Uterus (tissue), 4 donors: ENCODE measurements around the gene MRPS7. TPM values are rescaled to one million over a fixed set of nuclear protein-coding genes. Genes with fewer than 3 reads are reported as not detected.
A peak's percentile ranks its signal among the peaks of the same experiment; 100 is the strongest.
"Not testable (repeated sequence)": the region's sequence is repeated elsewhere in the genome, so short reads cannot be mapped to it uniquely, and the experiment has no call there.

Experiments
- DNase-seq, 2 donors: peaks; one replicate each; pipeline ENCODE4 v3.0.0-alpha.2; 2019 to 2020
- H3K27ac ChIP-seq, 2 donors: fragments of 200-600 bp; sonication (generic); 1 replicate in 1 of 2; 2 replicates in 1 of 2; pipeline ENCODE4 v1.5.1; 2016 to 2018
- H3K27me3 ChIP-seq, 2 donors: fragments of 200-600 bp; sonication (generic); one replicate each; pipeline ENCODE4 v1.5.1; 2018 to 2019; ENCODE audit warnings: control low read depth in 1 of 2
- H3K36me3 ChIP-seq, 2 donors: fragments of 200-600 bp; sonication (generic); one replicate each; pipeline ENCODE4 v1.5.1; 2019; ENCODE audit warnings: control low read depth in 1 of 2
- H3K4me1 ChIP-seq, 2 donors: fragments of 200-600 bp; sonication (generic); one replicate each; pipeline ENCODE4 v1.5.1; 2018 to 2019; ENCODE audit warnings: control low read depth in 1 of 2
- H3K4me3 ChIP-seq, 2 donors: fragments of 200-600 bp; sonication (generic); 1 replicate in 1 of 2; 2 replicates in 1 of 2; pipeline ENCODE4 v1.5.1; 2018 to 2019; ENCODE audit warnings: mild to moderate bottlenecking in 1 of 2
- H3K9me3 ChIP-seq, 2 donors: fragments of 200-600 bp; sonication (generic); one replicate each; pipeline ENCODE4 v1.5.1; 2019; ENCODE audit warnings: control low read depth in 1 of 2
- POLR2A ChIP-seq, 2 donors: fragments of 450-650 bp; IDR thresholded peaks; one replicate each; pipeline ENCODE4 v1.6.1; 2016; ENCODE audit warnings: antibody characterized with exemption in 2 of 2, mild to moderate bottlenecking in 1 of 2, moderate library complexity in 1 of 2
- intact Hi-C: fragments of 100-400 bp; cut with DNase I; formaldehyde crosslinking; loops from one replicate; pipeline ENCODE4 v1.15.1; 2023; ENCODE audit warnings: low total_unique reads
- total RNA-seq, 4 donors: library from RNA; depleted of rRNA in 3 of 4; stranded (reverse); fragments of >200 nt in 3 of 4; gene quantifications; one replicate each; pipeline versions ENCODE4 v1.1.0 to v1.2.4, GENCODE V29; 2014 to 2023
- TF ChIP-seq, protein P1 (sequence below), 4 experiments: fragments of 200-600 bp in 2 of 4; fragments of 450-650 bp in 2 of 4; sonication (generic) in 2 of 4; IDR thresholded peaks; one replicate each; pipeline ENCODE4 v1.5.1; 2016 to 2019; ENCODE audit warnings: antibody characterized with exemption in 4 of 4, mild to moderate bottlenecking in 2 of 4, moderate library complexity in 1 of 4
- donor health status: DM: yes; HTN: yes; CAD: no.

The MRPS7 gene
- total RNA-seq, 4 donors from 2014 or later, result 13.1 to 42.1 (median 33.0) TPM

GRCh38 chr17:75289115-75289831 is 27.6 kb downstream of the MRPS7 start, which contains the start of gene SLC25A19:
TSS of gene SLC25A19 (minus strand) at chr17:75289433. CDS start at chr17:75286764, 2,669 bp downstream.
- Histone ChIP-seq H3K9me3 (no peaks in the 10 kb centered on the region), H3K36me3 (no peaks in the 10 kb centered on the region), H3K4me3 (peak within 1 kb of the TSS; percentile 76 to 84), H3K4me1 (no peaks in the 10 kb centered on the region), H3K27ac (peak within 1 kb of the TSS; percentile 95 to 97), H3K27me3 (no peaks in the 10 kb centered on the region)
- intact Hi-C loops, result loop anchor here (5.0 kb wide), 1 partner anchor 228 kb away; the partner anchor contains the start of genes CASKIN2 and TSEN54
- peak; percentile 98 for DNase-seq
- TF ChIP-seq, protein P1, sequence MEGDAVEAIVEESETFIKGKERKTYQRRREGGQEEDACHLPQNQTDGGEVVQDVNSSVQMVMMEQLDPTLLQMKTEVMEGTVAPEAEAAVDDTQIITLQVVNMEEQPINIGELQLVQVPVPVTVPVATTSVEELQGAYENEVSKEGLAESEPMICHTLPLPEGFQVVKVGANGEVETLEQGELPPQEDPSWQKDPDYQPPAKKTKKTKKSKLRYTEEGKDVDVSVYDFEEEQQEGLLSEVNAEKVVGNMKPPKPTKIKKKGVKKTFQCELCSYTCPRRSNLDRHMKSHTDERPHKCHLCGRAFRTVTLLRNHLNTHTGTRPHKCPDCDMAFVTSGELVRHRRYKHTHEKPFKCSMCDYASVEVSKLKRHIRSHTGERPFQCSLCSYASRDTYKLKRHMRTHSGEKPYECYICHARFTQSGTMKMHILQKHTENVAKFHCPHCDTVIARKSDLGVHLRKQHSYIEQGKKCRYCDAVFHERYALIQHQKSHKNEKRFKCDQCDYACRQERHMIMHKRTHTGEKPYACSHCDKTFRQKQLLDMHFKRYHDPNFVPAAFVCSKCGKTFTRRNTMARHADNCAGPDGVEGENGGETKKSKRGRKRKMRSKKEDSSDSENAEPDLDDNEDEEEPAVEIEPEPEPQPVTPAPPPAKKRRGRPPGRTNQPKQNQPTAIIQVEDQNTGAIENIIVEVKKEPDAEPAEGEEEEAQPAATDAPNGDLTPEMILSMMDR (IDR thresholded peaks at IDR 0.05), result peak in 3 of 4 experiments; percentile 6 to 43 (median 8)
- peak; percentile 93 to 97 for TF ChIP-seq POLR2A (IDR thresholded peaks at IDR 0.05)

DNA sequence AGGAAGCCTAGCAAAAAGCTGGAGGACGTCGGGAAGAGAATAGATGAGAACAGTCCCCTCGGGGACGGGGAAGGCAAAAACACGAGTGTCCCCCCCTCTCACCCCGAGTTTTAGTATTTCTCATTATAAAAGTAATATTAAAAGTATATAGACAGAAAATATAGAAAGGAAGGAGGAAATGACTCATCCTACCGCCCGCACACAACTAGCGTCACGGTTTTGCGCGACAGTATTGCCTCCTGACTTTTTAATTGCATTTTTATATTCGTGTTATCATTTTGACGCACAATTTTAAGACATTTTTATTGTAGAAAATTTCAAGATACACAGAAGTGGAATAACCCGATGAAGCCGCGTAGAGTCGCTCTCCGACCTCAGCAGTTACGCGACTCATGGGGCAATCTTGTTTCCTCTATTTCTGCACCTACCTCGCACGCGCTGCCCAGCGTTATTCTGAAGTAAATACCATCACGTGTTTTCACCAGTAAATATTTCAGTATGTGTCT is 28.2 kb downstream of the MRPS7 start:
- peak overlapping the region; percentile 76 to 84 for H3K4me3 ChIP-seq
- no peaks in the 10 kb centered on the region for H3K36me3 ChIP-seq
- no peaks in the 10 kb centered on the region for H3K27me3 ChIP-seq
- no peaks in the 10 kb centered on the region for H3K4me1 ChIP-seq
- peak overlapping the region; percentile 95 to 97 for H3K27ac ChIP-seq
- intact Hi-C loops, result loop anchor here (5.0 kb wide), 1 partner anchor 227 kb away; the partner anchor contains the start of genes CASKIN2 and TSEN54
- TF ChIP-seq POLR2A (IDR thresholded peaks at IDR 0.05), result no peak
- TF ChIP-seq, protein P1 (IDR thresholded peaks at IDR 0.05), result peak in 3 of 4 experiments; percentile 12 to 40 (median 32)
- H3K9me3 ChIP-seq, result no peaks in the 10 kb centered on the region
- DNase-seq, result peak; percentile 47 to 66

GRCh38 chr17:75292810-75293448 is 31.2 kb downstream of the MRPS7 start:
- H3K4me3 ChIP-seq, H3K36me3 ChIP-seq, H3K9me3 ChIP-seq, H3K4me1 ChIP-seq, intact Hi-C loops, H3K27me3 ChIP-seq, DNase-seq, H3K27ac ChIP-seq: not testable (repeated sequence)

DNA sequence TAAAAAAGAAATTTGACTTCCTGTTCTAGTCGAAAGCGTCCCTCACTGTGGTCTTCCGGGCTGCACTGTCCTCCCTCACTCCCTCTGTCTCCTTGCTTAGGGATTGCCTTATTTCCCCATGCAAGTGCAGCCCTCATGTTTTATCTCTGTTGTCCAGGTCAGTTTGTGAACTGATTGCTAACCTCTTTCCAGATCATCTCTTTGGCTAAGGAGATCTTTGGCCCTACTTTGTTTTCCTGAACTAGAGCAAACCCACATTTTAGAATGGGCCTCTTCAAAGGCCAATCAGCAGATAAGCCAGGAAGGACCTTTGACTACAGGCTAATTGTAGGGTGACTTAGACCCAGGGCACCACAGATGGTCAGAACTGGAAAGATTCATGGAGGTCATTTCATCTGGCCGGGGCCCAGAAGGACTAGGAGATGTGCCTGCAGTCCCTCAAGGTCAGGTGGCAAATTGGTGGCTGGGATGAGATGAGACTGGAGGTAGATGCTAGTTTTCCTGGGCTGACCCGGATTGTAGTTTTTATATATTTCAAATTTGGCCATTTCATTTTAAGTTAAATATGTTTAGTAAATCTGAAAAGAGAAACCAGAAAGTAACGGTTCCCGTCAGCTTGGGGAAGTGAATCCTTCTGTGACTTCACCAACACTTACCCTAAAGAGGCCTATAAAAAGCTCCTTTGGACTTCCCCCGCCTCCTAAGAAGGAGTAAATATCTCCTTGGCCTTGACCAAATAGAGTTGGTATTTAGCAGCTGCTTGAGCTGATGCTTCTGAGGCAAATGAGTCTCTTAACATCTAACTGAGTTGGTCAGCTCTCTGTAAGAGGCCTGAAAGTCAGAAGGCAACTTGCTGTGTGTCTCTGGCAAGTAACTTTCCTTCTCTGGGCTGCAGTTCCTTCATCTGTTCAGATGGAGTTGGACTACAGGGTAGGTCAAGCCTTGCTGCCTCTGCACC is 33.8 kb downstream of the MRPS7 start:
- H3K4me3 ChIP-seq, result no peak overlapping the region
- H3K27ac ChIP-seq, result no peak overlapping the region
- TF ChIP-seq POLR2A (IDR thresholded peaks at IDR 0.05), result no peak
- TF ChIP-seq, protein P1 (IDR thresholded peaks at IDR 0.05), result no peak
- intact Hi-C loops, result no loop called here
- no peaks in the 10 kb centered on the region for H3K4me1 ChIP-seq
- no peaks in the 10 kb centered on the region for H3K36me3 ChIP-seq
- no peak for DNase-seq
- no peaks in the 10 kb centered on the region for H3K27me3 ChIP-seq
- no peaks in the 10 kb centered on the region for H3K9me3 ChIP-seq

DNA sequence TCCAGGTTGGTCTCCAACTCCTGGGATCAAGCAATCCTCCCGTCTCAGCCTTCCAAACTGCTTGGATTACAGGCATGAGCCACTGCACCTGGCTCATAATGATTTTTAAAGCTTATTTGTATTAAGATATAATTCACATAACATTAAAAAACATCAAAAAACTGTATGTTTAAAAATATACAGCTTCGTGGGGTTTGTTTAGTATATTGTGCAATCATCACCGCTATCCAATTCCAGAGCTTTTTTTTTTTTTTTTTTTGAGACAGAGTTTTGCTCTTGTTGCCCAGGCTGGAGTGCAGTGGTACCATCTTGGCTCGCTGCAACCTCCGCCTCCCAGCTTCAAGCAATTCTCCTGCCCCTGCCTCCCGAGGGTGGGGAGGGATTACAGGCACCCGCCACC is 38.6 kb downstream of the MRPS7 start:
- Histone ChIP-seq H3K4me3 (no peak overlapping the region), H3K27me3 (no peaks in the 10 kb centered on the region), H3K4me1 (no peaks in the 10 kb centered on the region), H3K27ac (no peak overlapping the region), H3K9me3 (no peaks in the 10 kb centered on the region), H3K36me3 (no peaks in the 10 kb centered on the region)
- intact Hi-C loops, result no loop called here
- DNase-seq, result no peak
- TF ChIP-seq, protein P1 (IDR thresholded peaks at IDR 0.05), result no peak
- TF ChIP-seq POLR2A (IDR thresholded peaks at IDR 0.05), result no peak
